Measurements from ENCODE around the gene FAM25A. TPM values are rescaled to one million over a fixed set of nuclear protein-coding genes. Genes with fewer than 3 reads are reported as not detected.

Gene FAM25A
- not detected in 2 replicates for polyA plus RNA-seq

DNA sequence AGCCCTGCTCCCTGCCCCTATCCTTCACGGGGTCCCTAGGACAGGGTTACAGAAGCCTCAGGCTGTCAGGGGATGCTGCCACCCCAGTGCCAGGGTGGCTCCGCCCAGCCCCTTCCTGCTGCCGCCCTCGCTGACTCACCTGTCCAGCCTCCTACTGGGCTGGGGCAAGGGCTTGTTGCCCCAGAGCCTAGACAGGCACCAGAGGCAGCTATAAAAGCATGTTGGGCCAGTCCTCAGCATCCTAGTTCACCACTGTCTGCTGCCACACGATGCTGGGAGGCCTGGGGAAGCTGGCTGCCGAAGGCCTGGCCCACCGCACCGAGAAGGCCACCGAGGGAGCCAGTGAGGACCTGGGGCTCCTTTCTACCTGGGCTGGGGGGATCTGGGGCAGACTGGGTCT is at the start of gene FAM25A:
Gene FAM25A (plus strand): TSS at position 239 of the 400 bp plus-strand sequence. CDS start 31 bp downstream, at position 270.

Other genes starting within 250 kb of the FAM25A start
- gene MMRN2, start 62.7 kb upstream of the FAM25A start, polyA plus RNA-seq: 0.46 and 0.52 TPM in 2 replicates
- 1,040 and 1,509 TPM in 2 replicates for gene SNCG, start 61.7 kb upstream of the FAM25A start, polyA plus RNA-seq
- gene ADIRF, start 51.8 kb upstream of the FAM25A start, polyA plus RNA-seq: 3.3 and 4.2 TPM in 2 replicates
- 108 and 116 TPM in 2 replicates for gene GLUD1, start 74.5 kb downstream of the FAM25A start, polyA plus RNA-seq
- 3.7 and 4.8 TPM in 2 replicates for gene SHLD2, start 74.9 kb downstream of the FAM25A start, polyA plus RNA-seq
- not detected in 2 replicates for gene NUTM2A, start 205.2 kb downstream of the FAM25A start, polyA plus RNA-seq